Loucy (cell line): ENCODE data around the gene ADAM23.

Experiments used
- H2AFZ ChIP-seq: fragments of 200-600 bp; sonication (generic); 2 replicates; pipeline ENCODE4 v1.6.0; 2016; ENCODE audit warnings: antibody characterized with exemption, mild to moderate bottlenecking, low read length, moderate library complexity
- H3F3A ChIP-seq: fragments of 200-600 bp; 2 replicates; pipeline ENCODE4 v1.6.0; 2016; ENCODE audit warnings: antibody characterized with exemption, low read depth, mild to moderate bottlenecking
- H3K27me3 ChIP-seq: fragments of 200-600 bp; sonication (generic); 2 replicates; pipeline ENCODE4 v1.6.1; 2014; ENCODE audit warnings: low read length, mild to moderate bottlenecking; ENCODE audit not compliant: insufficient read depth, poor library complexity, severe bottlenecking
- H3K36me3 ChIP-seq: fragments of 200-600 bp; sonication (generic); 2 replicates; pipeline ENCODE4 v1.6.1; 2016; ENCODE audit warnings: low read length; ENCODE audit not compliant: insufficient read depth
- H3K4me1 ChIP-seq: fragments of 200-600 bp; sonication (generic); 2 replicates; pipeline ENCODE4 v1.5.1; 2014; ENCODE audit warnings: low read length, mild to moderate bottlenecking; ENCODE audit not compliant: insufficient read depth, poor library complexity, severe bottlenecking
- H3K4me2 ChIP-seq: fragments of 200-600 bp; sonication (generic); 2 replicates; pipeline ENCODE4 v1.6.0; 2014; ENCODE audit warnings: antibody characterized with exemption, low read length, low read depth, mild to moderate bottlenecking; ENCODE audit not compliant: poor library complexity, severe bottlenecking
- H3K4me3 ChIP-seq: fragments of 200-600 bp; sonication (generic); 2 replicates; pipeline ENCODE4 v1.5.1; 2014; ENCODE audit warnings: low read length, mild to moderate bottlenecking, mixed read lengths; ENCODE audit not compliant: poor library complexity, severe bottlenecking
- H3K79me2 ChIP-seq: fragments of 200-600 bp; sonication (generic); 2 replicates; pipeline ENCODE4 v1.6.1; 2014; ENCODE audit warnings: low read length; ENCODE audit not compliant: insufficient read depth
- H3K9ac ChIP-seq: fragments of 200-600 bp; sonication (generic); 2 replicates; pipeline ENCODE4 v1.6.0; 2014; ENCODE audit warnings: mild to moderate bottlenecking, low read depth, low read length, moderate library complexity; ENCODE audit not compliant: poor library complexity, severe bottlenecking
- H3K9me2 ChIP-seq: fragments of 200-600 bp; sonication (generic); replicated peaks from 2 replicates; pipeline ENCODE4 v1.6.1; 2016; ENCODE audit warnings: low read depth, low read length, mixed read lengths
- H3K9me3 ChIP-seq: fragments of 200-600 bp; sonication (generic); 2 replicates; pipeline ENCODE4 v1.6.1; 2014; ENCODE audit warnings: mild to moderate bottlenecking, antibody characterized with exemption, low read length, low read depth; ENCODE audit not compliant: insufficient read depth
- H4K20me1 ChIP-seq: fragments of 200-600 bp; sonication (generic); 2 replicates; pipeline ENCODE4 v1.6.0; 2014; ENCODE audit warnings: antibody characterized with exemption, low read length, mild to moderate bottlenecking; ENCODE audit not compliant: insufficient read depth, poor library complexity, severe bottlenecking
- CTCF ChIP-seq: fragments of 200-600 bp; sonication (generic); conservative IDR thresholded peaks from 2 replicates; pipeline ENCODE4 v1.5.1; 2014; ENCODE audit warnings: mild to moderate bottlenecking, antibody characterized with exemption, low read length
- EZH2phosphoT487 ChIP-seq: fragments of 200-600 bp; IDR thresholded peaks from 2 replicates; pipeline ENCODE4 v1.6.1; 2018; ENCODE audit warnings: antibody characterized with exemption, mild to moderate bottlenecking, moderate library complexity, borderline replicate concordance

ADAM23 gene

DNA sequence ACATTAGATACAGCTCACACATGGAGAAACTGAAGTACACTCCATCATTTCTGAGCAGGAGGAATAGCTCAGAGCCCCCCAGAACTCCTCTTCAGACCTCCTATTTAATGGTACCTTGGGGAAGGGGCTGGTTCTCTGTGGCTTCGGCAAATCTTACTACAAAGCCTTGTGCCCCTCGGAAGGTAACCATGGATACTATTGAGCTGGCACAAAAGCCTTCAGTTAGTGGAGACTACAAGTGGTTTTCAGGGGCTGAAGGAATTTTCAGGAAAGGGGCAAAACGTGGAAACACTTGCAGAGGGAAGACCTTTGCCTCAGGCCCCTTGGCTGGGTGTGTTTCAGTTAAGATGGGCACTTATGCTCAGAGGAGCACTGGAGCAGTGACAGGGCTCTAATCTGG is 197.9 kb downstream of the ADAM23 start:
- TF ChIP-seq EZH2phosphoT487 (no peak), CTCF (no peak)
- H3K4me3 ChIP-seq: no peak overlapping the region
- no peaks in the 10 kb centered on the region for H3K9me2 ChIP-seq
- no peaks in the 10 kb centered on the region for H3F3A ChIP-seq
- H4K20me1 ChIP-seq: no peaks in the 10 kb centered on the region
- H2AFZ ChIP-seq: no peak overlapping the region
- no peaks in the 10 kb centered on the region for H3K36me3 ChIP-seq
- no peaks in the 10 kb centered on the region for H3K9me3 ChIP-seq
- H3K9ac ChIP-seq: no peak overlapping the region
- H3K27me3 ChIP-seq: no peaks in the 10 kb centered on the region
- no peaks in the 10 kb centered on the region for H3K4me1 ChIP-seq
- H3K79me2 ChIP-seq: no peaks in the 10 kb centered on the region
- H3K4me2 ChIP-seq: no peak overlapping the region

DNA sequence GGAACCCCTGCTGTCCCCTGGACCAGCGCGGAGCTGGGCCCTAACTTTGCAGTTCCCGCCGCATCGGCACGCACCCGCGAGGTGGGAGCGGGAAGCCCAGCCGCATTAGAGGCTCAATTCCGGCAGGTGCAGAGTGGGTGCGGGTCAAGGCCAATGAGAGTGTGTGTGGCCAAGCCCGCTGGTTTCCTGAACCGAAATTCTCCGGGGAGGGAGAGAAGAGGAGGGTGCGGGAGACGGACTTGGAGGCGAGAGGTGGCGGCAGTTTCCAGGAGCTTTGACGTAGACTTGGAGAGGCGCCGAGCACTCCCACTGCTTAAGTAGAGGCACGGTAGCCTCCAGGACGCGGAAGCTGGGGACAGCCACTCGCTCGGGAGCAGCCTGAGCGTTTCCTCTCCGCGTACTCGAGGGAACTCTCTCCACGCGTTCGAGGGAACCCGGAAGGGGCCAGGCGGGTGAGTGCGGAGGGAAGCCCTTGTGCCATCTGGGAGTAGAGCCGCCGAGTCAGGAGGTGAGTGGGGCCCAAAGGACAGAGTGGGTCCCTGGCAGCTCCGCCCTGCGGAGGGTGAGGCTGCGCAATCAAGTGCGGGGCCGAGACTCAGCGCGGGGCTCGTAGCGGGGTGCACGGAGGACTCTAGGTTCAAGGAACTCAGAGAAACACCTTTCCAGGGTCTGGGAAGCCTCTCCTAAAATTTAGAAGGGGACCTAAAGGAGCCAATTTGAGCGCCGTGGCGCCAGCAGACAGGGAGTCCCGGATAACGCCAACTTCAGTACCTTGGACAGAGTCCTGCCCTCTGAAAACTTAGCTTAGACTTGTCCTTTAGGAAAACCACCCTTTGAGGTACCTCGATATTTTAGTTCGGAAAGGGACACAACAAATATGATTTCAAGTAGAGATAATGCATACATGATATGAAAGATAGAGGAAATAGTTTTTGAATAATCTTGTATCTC is 199.0 kb downstream of the ADAM23 start, which contains the start of gene FAM237A:
Gene FAM237A, plus strand, starts transcription at position 413 of the 951 bp plus-strand sequence. CDS start 1,750 bp downstream, outside the sequence.
- Histone ChIP-seq H4K20me1 (no peaks in the 10 kb centered on the region), H3K9me2 (no peaks in the 10 kb centered on the region), H3F3A (no peaks in the 10 kb centered on the region), H3K79me2 (no peaks in the 10 kb centered on the region), H2AFZ (no peak within 1 kb of the TSS), H3K4me1 (no peaks in the 10 kb centered on the region), H3K27me3 (no peaks in the 10 kb centered on the region), H3K9me3 (no peaks in the 10 kb centered on the region), H3K9ac (no peak within 1 kb of the TSS), H3K4me3 (no peak within 1 kb of the TSS), H3K4me2 (no peak within 1 kb of the TSS), H3K36me3 (no peaks in the 10 kb centered on the region)
- TF ChIP-seq CTCF (no peak), EZH2phosphoT487 (no peak)

DNA sequence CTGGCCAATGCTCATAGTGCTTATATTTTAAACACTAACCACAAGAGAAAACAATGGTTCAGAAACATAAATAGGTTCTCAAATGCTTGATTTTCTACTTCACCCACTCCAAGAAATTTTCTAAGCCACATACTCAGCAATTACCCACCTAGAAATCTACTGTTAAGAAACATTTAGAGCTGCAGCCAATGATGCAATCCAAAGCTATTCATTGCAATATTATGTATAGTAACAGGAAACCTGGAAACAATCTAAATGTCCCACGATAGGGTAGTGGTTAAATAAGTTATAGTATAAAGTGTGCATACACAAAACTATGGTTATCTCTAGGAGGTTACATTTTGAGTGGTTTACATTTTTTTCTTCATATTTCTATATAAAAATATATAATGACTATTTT is 204.7 kb downstream of the ADAM23 start:
- no peak overlapping the region for H2AFZ ChIP-seq
- H3K27me3 ChIP-seq: no peaks in the 10 kb centered on the region
- H3K9me2 ChIP-seq: no peaks in the 10 kb centered on the region
- H3F3A ChIP-seq: no peaks in the 10 kb centered on the region
- no peak overlapping the region for H3K4me2 ChIP-seq
- H3K36me3 ChIP-seq: no peaks in the 10 kb centered on the region
- no peaks in the 10 kb centered on the region for H3K9me3 ChIP-seq
- TF ChIP-seq CTCF: no peak
- no peak for TF ChIP-seq EZH2phosphoT487
- no peaks in the 10 kb centered on the region for H3K79me2 ChIP-seq
- no peak overlapping the region for H3K9ac ChIP-seq
- no peaks in the 10 kb centered on the region for H4K20me1 ChIP-seq
- H3K4me1 ChIP-seq: no peaks in the 10 kb centered on the region
- H3K4me3 ChIP-seq: no peak overlapping the region
